ENCODE results near the gene POLN.

The POLN gene

GRCh38 chr4:2132438-2132837 is 109.5 kb downstream of the POLN start:
- peaks cover 5% of the 10 kb centered on the region for H3K9me3 ChIP-seq (ENCODE audit: low read length)
- no peak overlapping the region for H3K4me3 ChIP-seq (ENCODE audit: low read depth in 1 of 2, low read length in 2 of 2)
- no peaks in the 10 kb centered on the region for H3K27me3 ChIP-seq (ENCODE audit: control insufficient read depth in 1 of 2, insufficient read depth in 2 of 2, low read length in 2 of 2)
- no peaks in the 10 kb centered on the region for H3K36me3 ChIP-seq (ENCODE audit: insufficient read depth, low read length)
- H3K9ac ChIP-seq (ENCODE audit: low read length): no peak overlapping the region
- no peaks in the 10 kb centered on the region for H3K4me1 ChIP-seq (ENCODE audit: insufficient read depth, low read length)
- H3K27ac ChIP-seq (ENCODE audit: low read depth, low read length): no peak overlapping the region

DNA sequence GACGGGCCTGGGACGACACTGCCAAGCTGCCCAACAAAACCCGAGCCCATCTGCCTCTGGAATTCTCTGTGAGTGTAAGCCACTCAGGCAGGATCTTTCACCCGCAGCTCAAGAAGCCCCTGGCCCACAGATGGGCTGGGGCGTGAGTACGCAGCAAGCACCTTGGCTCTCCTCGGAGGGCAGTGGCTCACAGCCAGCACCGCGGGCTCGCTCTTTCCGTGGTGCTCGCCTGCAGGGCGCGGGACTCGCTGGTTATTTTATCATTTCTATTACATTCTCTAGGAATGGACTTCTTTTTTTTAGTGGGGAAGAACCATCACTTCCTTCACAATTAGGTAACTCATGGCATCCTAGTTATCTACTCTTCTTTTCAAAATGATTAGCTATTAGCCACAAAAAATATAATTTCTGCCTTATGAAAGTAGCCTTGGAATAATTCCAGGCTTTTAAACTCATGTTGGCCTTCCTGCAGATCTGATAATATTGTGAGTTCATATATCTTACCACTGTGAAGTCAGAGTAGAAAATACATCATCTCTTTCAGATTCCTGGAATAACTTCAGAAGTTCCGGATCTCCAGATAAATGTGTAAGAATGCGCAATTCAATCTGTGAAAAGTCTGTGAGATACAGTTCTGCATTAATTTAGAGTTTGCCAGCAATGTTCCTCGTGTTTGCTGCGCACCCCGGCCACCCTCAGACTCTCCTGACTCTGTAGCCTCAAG is 114.2 kb downstream of the POLN start:
- Histone ChIP-seq H3K36me3 (ENCODE audit: insufficient read depth, low read length) (no peaks in the 10 kb centered on the region), H3K4me3 (ENCODE audit: low read depth in 1 of 2, low read length in 2 of 2) (no peak overlapping the region), H3K9me3 (ENCODE audit: low read length) (peaks cover 4% of the 10 kb centered on the region), H3K27me3 (ENCODE audit: control insufficient read depth in 1 of 2, insufficient read depth in 2 of 2, low read length in 2 of 2) (no peaks in the 10 kb centered on the region), H3K4me1 (ENCODE audit: insufficient read depth, low read length) (no peaks in the 10 kb centered on the region), H3K27ac (ENCODE audit: low read depth, low read length) (no peak overlapping the region), H3K9ac (ENCODE audit: low read length) (no peak overlapping the region)

GRCh38 chr4:2126309-2127043 is 115.4 kb downstream of the POLN start:
- no peak overlapping the region for H3K27ac ChIP-seq (ENCODE audit: low read depth, low read length)
- H3K9ac ChIP-seq (ENCODE audit: low read length): no peak overlapping the region
- no peaks in the 10 kb centered on the region for H3K36me3 ChIP-seq (ENCODE audit: insufficient read depth, low read length)
- H3K4me1 ChIP-seq (ENCODE audit: insufficient read depth, low read length): no peaks in the 10 kb centered on the region
- H3K9me3 ChIP-seq (ENCODE audit: low read length): no peaks in the 10 kb centered on the region
- no peak overlapping the region for H3K4me3 ChIP-seq (ENCODE audit: low read depth in 1 of 2, low read length in 2 of 2)
- no peaks in the 10 kb centered on the region for H3K27me3 ChIP-seq (ENCODE audit: control insufficient read depth in 1 of 2, insufficient read depth in 2 of 2, low read length in 2 of 2)

DNA sequence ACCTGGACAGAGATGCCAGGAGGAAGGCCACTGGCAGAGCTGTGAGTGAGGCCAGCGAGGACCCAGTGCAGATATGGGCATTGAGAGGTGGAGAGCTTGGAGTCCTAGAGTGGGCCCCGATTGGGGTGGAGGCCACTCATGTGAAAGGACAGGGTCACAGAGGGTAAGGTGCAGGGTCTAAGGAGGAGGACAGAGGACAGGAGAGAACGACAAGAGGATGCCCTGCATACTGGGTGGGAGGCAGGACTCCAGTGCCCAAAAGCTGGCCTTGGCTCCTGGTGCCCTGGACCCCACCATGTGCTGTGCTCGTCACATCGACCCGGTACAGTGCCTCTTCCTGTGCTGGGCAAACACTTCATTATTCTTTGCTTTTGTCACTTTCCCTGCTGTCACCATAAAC is 116.1 kb downstream of the POLN start:
- Histone ChIP-seq H3K36me3 (ENCODE audit: insufficient read depth, low read length) (no peaks in the 10 kb centered on the region), H3K9ac (ENCODE audit: low read length) (no peak overlapping the region), H3K4me3 (ENCODE audit: low read depth in 1 of 2, low read length in 2 of 2) (no peak overlapping the region), H3K27ac (ENCODE audit: low read depth, low read length) (no peak overlapping the region), H3K4me1 (ENCODE audit: insufficient read depth, low read length) (no peaks in the 10 kb centered on the region), H3K9me3 (ENCODE audit: low read length) (no peaks in the 10 kb centered on the region), H3K27me3 (ENCODE audit: control insufficient read depth in 1 of 2, insufficient read depth in 2 of 2, low read length in 2 of 2) (no peaks in the 10 kb centered on the region)

DNA sequence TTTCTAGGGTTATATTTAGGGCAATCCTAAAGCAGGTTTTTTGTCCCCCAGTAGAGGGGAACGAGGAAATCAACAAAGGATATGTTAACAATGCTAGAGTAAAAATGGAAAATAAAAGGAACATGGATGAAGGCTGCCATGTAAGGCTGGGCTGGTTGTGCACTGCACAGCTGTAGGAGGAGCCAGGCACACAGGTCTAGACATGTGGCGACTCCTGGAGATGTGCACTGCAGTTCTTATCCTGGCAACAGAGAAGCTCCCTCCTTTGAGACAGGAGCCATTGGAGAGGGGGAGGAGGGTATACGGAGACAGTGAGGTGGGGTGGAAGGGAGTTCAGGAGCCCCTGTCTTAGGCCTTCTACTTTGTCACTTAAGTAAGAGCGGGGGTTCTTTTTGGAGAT is 116.9 kb downstream of the POLN start:
- Histone ChIP-seq H3K27ac (ENCODE audit: low read depth, low read length) (no peak overlapping the region), H3K4me1 (ENCODE audit: insufficient read depth, low read length) (no peaks in the 10 kb centered on the region), H3K36me3 (ENCODE audit: insufficient read depth, low read length) (no peaks in the 10 kb centered on the region), H3K9me3 (ENCODE audit: low read length) (no peaks in the 10 kb centered on the region), H3K9ac (ENCODE audit: low read length) (no peak overlapping the region), H3K27me3 (ENCODE audit: control insufficient read depth in 1 of 2, insufficient read depth in 2 of 2, low read length in 2 of 2) (no peaks in the 10 kb centered on the region), H3K4me3 (ENCODE audit: low read depth in 1 of 2, low read length in 2 of 2) (no peak overlapping the region)

DNA sequence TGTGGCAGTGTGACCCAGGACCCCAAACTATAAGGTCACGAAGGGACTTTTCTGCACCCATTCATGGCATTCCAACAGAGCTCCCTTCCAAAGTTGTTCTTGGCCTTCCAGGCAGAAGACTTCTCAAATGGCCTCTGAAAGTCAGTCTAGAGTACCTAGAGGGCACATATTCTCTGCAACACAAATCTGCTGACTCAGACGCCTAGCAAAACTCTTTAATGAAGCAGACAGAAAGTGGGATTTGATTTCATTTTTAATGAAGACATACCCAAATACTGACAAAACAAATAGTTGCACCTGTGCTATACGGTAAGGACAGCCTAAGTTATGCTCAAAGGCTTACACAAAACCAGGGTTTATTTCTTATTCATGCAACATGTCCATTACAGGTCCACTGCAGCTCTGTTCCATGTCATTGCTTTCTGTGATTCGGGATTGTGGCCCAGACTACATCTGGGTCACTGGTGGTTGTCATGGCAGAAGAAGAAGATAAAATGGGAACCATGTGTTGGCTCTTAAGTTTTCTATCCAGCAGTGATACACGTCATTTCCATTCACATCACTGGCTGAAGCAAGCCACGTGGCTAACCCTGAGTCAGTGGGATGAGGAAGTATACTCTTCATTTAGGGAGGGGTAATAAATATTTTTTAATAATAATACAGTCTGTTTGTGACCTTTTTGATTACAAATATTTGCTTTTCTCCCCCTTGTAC is 125.1 kb downstream of the POLN start:
- H3K9ac ChIP-seq (ENCODE audit: low read length): no peak overlapping the region
- H3K36me3 ChIP-seq (ENCODE audit: insufficient read depth, low read length): no peaks in the 10 kb centered on the region
- H3K27me3 ChIP-seq (ENCODE audit: control insufficient read depth in 1 of 2, insufficient read depth in 2 of 2, low read length in 2 of 2): no peaks in the 10 kb centered on the region
- H3K4me3 ChIP-seq (ENCODE audit: low read depth in 1 of 2, low read length in 2 of 2): no peak overlapping the region
- no peaks in the 10 kb centered on the region for H3K9me3 ChIP-seq (ENCODE audit: low read length)
- H3K4me1 ChIP-seq (ENCODE audit: insufficient read depth, low read length): no peaks in the 10 kb centered on the region
- H3K27ac ChIP-seq (ENCODE audit: low read depth, low read length): no peak overlapping the region

- no peak overlapping the region for H3K4me3 ChIP-seq (ENCODE audit: low read depth in 1 of 2, low read length in 2 of 2)
- H3K9me3 ChIP-seq (ENCODE audit: low read length): peaks cover 4% of the 10 kb centered on the region
- no peaks in the 10 kb centered on the region for H3K27me3 ChIP-seq (ENCODE audit: control insufficient read depth in 1 of 2, insufficient read depth in 2 of 2, low read length in 2 of 2)
- H3K36me3 ChIP-seq (ENCODE audit: insufficient read depth, low read length): no peaks in the 10 kb centered on the region
- no peak overlapping the region for H3K9ac ChIP-seq (ENCODE audit: low read length)
- H3K4me1 ChIP-seq (ENCODE audit: insufficient read depth, low read length): no peaks in the 10 kb centered on the region
- H3K27ac ChIP-seq (ENCODE audit: low read depth, low read length): no peak overlapping the region
Observed at GRCh38 chr4:2105559-2105958, 136.4 kb downstream of the POLN start.

DNA sequence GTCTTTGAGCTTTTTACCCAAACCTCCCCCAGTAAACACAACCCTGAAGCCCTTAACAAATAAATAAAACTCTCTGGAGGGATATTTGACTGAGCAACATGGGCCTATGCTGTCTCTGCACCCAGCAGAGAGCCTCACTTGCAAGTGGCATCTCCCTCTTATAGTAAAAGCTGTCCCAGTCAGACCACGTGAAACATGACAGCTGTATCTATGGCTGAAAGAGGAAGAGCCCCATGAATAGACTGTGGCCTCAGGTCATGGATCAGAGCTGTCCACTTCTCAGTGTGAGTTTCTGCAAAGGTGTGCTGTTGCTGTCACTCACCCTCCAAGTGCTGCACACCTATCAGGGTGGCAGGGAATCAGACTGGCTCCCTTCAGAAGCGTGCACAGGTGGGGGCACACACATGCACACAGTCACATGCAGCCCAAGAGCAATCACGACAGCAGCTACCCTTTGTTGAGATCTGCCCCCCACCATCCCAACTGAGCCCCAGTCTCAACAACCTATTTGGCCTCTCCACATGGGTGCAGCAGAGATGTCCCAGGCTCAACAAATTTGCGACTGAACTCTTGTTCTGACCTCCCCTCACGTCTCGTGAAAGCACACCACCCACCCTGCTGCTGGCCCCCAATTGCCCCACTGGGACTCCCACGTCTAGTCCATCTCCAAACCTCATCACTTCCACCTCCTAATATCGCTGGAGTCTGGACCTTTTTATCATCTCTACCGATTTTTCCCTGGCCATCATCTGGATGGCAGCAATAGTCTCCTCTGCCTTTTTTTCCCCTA is 137.2 kb downstream of the POLN start:
- H3K4me3 ChIP-seq (ENCODE audit: low read depth in 1 of 2, low read length in 2 of 2): no peak overlapping the region
- H3K9me3 ChIP-seq (ENCODE audit: low read length): peaks cover 4% of the 10 kb centered on the region
- H3K36me3 ChIP-seq (ENCODE audit: insufficient read depth, low read length): no peaks in the 10 kb centered on the region
- no peaks in the 10 kb centered on the region for H3K4me1 ChIP-seq (ENCODE audit: insufficient read depth, low read length)
- no peak overlapping the region for H3K27ac ChIP-seq (ENCODE audit: low read depth, low read length)
- no peak overlapping the region for H3K9ac ChIP-seq (ENCODE audit: low read length)
- no peaks in the 10 kb centered on the region for H3K27me3 ChIP-seq (ENCODE audit: control insufficient read depth in 1 of 2, insufficient read depth in 2 of 2, low read length in 2 of 2)

DNA sequence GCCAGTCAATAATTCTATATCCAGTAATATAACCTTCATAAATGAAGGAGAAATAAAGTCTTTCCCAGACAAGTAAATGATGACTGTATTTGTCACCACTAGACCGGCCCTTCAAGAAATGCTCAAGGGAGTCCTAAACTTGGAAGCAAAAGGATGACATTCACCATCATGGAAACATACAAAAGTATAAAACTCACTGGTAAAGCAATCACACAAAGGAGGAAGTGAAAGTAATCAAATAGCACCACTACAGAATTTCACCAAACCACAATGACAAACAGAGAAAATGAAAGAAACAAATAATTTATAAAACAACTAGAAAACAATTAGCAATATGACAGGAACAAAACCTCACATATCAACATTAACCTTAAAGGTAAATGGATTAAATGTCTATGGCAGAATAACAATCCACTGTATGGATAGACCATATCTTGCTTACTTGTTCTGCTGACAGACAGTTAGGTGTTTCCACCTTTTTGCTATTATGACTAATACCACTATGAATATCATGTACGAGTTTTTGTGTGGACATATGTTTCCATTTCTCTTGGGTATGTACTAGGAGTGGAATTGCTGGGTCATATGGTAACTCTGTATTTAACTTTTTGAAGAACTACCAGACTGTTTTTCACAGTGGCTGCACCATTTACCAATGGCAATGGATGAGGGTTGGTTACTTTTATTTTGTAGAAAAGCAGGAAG is 137.9 kb downstream of the POLN start:
- H3K27me3 ChIP-seq (ENCODE audit: control insufficient read depth in 1 of 2, insufficient read depth in 2 of 2, low read length in 2 of 2): no peaks in the 10 kb centered on the region
- H3K4me1 ChIP-seq (ENCODE audit: insufficient read depth, low read length): no peaks in the 10 kb centered on the region
- no peak overlapping the region for H3K9ac ChIP-seq (ENCODE audit: low read length)

GRCh38 chr4:2103127-2103842 is 138.6 kb downstream of the POLN start:
- Histone ChIP-seq H3K9ac (ENCODE audit: low read length) (no peak overlapping the region), H3K9me3 (ENCODE audit: low read length) (peaks cover 4% of the 10 kb centered on the region), H3K27me3 (ENCODE audit: control insufficient read depth in 1 of 2, insufficient read depth in 2 of 2, low read length in 2 of 2) (no peaks in the 10 kb centered on the region), H3K4me1 (ENCODE audit: insufficient read depth, low read length) (no peaks in the 10 kb centered on the region), H3K4me3 (ENCODE audit: low read depth in 1 of 2, low read length in 2 of 2) (no peak overlapping the region), H3K36me3 (ENCODE audit: insufficient read depth, low read length) (no peaks in the 10 kb centered on the region), H3K27ac (ENCODE audit: low read depth, low read length) (no peak overlapping the region)

More for the DNA sequence above, 137.9 kb downstream of the POLN start:
- H3K36me3 ChIP-seq (ENCODE audit: insufficient read depth, low read length): no peaks in the 10 kb centered on the region
- no peak overlapping the region for H3K4me3 ChIP-seq (ENCODE audit: low read depth in 1 of 2, low read length in 2 of 2)
- no peak overlapping the region for H3K27ac ChIP-seq (ENCODE audit: low read depth, low read length)
- H3K9me3 ChIP-seq (ENCODE audit: low read length): peaks cover 4% of the 10 kb centered on the region

Measured in muscle layer of colon (tissue), 2 donors.